GM18526 (cell line): Measurements from ENCODE around the gene H6PD.

ENCODE experiments used
- POLR2A ChIP-seq: IDR thresholded peaks from 3 replicates; pipeline ENCODE4 v1.6.1; 2011; ENCODE audit not compliant: insufficient read length; ENCODE audit errors: extremely low read depth

H6PD gene

GRCh38 chr1:9316512-9316911 lies 81.9 kb downstream of the H6PD start:
- no peak for TF ChIP-seq POLR2A

DNA sequence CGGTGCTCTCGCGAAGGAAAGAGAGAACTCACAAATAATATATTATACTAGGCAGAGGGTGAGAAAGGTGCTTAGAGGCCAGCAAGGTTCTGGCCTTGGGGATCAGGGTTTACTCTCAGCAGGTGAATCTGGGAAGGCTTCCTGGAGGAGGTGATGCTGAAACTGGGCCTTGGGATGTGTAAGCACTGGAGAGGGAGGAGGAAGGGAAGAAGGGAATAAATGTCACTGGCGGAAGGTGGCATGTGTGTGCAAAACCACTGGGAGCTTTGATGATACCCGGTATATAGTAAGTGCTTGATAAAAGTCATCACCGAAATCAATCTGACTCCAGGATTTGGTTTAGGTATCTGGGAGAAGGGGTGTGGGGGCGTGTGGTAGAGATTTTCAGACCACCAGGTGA lies 82.5 kb downstream of the H6PD start:
- TF ChIP-seq POLR2A, result no peak

- no peak for TF ChIP-seq POLR2A
Measured at GRCh38 chr1:9317591-9318417, 83.2 kb downstream of the H6PD start.

DNA sequence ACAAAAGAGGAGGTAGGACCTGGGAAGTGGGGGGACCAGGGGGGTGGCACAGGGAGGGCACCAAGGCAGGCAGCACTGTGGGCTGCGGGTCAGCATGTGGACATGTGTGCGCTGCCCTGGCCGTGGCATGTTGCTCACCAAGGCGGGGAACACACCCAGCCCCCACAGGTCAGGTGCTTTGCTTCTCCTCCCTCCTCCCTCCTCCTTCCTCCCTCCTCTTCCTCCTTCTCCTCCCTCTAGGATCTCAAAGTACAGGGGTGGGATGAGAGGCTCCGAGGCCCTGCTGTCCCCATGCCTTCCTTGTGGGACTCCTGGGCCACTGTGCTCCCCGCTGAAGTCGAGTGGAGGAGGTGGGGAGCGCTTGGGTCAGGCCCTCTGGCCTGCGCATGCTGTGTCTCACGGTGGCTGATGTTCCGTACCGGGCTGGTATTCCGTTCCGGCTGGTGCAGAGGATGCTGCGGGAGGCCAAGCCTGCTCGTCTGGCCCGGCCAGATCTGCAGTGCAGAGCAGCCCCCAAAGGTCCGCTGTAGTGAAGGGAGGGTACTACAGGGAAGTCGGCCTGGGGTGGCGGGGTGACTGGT lies 84.7 kb downstream of the H6PD start:
- TF ChIP-seq POLR2A, result no peak

DNA sequence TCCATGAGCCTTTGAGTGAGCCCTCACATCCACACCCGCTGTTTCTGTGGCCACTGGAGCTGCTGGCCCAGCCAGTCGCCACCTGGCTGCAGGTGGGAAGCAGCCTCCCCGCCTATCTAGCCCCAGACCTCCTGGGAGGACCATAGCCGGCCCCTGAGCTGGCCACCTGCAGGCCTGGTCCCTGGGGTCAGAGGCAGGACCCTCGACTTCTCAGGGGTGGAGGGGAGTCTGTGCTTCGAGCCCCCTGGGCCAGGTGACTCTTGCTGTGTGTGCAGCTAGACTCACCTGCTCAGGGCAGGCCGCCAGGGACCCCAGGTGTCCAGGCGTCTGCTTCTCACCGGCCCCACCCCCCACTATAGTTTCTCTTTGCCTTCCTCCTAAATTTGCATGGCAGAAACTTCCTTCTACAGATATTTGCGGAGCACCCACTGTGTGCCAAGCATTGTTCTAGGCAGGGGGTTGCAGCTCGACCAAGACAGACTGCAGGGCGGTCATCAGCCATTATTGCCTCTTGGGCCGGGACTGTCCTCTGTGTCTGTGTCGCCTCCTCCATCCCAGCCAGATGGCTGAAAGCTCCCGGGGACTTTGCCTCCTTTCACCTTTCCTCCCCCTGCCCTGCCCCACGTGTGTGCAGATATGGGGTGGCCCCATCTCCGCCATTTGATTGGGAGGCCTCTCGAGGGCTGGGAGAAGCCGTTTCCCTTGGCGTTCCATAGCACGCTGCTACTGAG lies 85.4 kb downstream of the H6PD start:
- no peak for TF ChIP-seq POLR2A
